ENCODE data around the gene CYP2W1.
A peak's percentile ranks its signal among the peaks of the same experiment; 100 is the strongest.
"Not testable (repeated sequence)": the region's sequence is repeated elsewhere in the genome, so short reads cannot be mapped to it uniquely, and the experiment has no call there.

Gene CYP2W1

DNA sequence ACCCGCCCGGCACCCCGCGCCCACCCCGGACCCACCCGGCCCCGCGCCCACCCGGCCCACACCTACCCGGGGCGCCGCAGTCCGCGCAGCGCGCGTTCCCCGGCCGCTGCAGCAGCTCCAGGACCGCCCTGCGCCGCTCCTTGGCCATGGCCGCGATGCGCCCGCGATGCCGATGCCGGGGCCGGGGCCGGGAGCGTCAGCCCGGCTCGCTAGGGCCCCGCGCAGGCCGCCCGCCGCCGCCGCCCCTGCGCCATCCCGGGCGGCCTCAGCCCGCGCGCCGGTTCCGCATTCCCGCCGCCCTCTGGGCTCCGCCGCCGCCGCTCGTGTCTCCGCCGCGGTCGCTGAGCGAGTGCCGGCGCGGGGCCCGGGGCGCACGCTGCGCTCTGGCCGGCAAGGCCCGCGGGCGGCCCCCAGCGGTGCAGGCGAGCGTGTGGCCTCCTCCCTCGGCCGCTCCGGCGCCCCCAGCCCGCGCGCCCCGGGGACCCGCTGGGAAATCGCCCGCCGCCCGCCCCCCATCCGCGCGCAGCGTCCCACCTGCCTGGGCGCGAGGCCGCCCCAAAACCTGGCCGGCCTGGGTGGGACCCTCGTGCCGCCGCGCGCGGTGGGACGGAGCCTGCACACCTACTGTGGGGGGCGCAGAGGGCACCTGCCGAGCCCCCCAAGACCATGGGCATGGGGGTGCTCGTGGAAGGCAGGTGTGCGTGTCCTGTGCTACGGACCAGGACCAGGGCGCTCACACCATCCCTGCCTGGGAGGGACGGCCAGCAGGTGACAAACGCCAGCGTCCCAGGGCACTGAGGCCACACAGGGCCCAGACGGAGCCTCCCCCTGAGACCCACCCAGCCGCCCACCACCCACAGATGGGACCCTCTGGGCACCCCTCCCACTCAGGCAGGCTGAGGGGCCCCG is 28.4 kb upstream of the CYP2W1 start, which contains the start of gene ADAP1:
Gene ADAP1 (minus strand): TSS at position 351 of the 909 bp plus-strand sequence. CDS start 203 bp downstream, at position 148.
- DNase-seq (ENCODE audit: insufficient read length) = peak; percentile 79
- peak; percentile 74 for FAIRE-seq
- no peak for TF ChIP-seq POLR2A (IDR thresholded peaks at IDR 0.05; ENCODE audit: low read depth, low read length)
- no peak for TF ChIP-seq POLR2AphosphoS5 (IDR thresholded peaks at IDR 0.05; ENCODE audit: low read depth, low read length)
- TF ChIP-seq TAF1 (IDR thresholded peaks at IDR 0.05; ENCODE audit: borderline replicate concordance, low read depth, low read length) = no peak

GRCh38 chr7:956031-956430 is 26.9 kb upstream of the CYP2W1 start:
- DNase-seq (ENCODE audit: insufficient read length) (no peak), FAIRE-seq (no peak)
- TF ChIP-seq POLR2AphosphoS5 (IDR thresholded peaks at IDR 0.05; ENCODE audit: low read depth, low read length) (no peak), TAF1 (IDR thresholded peaks at IDR 0.05; ENCODE audit: borderline replicate concordance, low read depth, low read length) (no peak), POLR2A (IDR thresholded peaks at IDR 0.05; ENCODE audit: low read depth, low read length) (no peak)

DNA sequence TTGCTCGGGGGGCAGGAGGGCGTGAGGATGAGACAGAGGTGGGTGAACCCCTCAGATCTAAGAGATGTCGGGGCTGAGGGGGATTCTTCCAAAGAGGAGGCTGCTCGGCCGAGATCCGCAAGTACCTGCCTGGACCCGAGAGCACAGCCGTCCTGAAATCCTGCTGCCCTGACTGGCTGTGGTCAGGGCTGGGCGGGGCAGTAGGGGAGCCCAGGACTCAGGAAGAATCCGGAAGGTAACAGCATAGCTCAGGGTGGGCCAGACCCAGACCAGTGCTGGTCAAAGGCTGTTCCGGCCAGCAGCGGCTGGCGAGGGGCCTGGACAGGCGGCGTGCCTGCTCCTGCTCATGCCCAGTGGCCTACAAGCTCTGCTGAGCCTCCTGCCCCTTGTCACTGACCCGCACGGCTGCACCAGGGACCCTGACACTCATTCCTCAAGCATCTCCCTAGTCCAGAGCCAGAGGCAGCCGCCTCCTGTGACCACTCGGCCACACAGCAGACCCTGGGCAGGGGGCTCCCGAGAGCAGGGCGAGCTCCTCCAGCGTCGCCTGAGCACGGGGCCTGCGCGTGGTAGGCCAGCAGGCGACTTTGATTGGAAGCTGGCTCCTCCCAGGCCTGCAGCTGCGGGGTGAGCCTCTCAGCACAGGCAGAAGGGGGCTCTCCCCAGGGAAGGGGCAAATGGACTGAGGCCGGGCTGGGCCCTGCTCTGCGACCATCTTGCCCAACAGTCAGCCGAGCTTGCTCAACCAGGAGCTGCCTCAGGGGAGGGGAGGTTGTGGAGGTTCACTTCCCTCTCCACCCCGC is 25.4 kb upstream of the CYP2W1 start:
- no peak for FAIRE-seq
- no peak for TF ChIP-seq POLR2AphosphoS5 (IDR thresholded peaks at IDR 0.05; ENCODE audit: low read depth, low read length)
- TF ChIP-seq TAF1 (IDR thresholded peaks at IDR 0.05; ENCODE audit: borderline replicate concordance, low read depth, low read length) = no peak
- TF ChIP-seq POLR2A (IDR thresholded peaks at IDR 0.05; ENCODE audit: low read depth, low read length) = no peak
- no peak for DNase-seq (ENCODE audit: insufficient read length)

GRCh38 chr7:958221-959200 is 24.5 kb upstream of the CYP2W1 start:
- DNase-seq (ENCODE audit: insufficient read length) (no peak), FAIRE-seq (no peak)
- TF ChIP-seq POLR2AphosphoS5 (IDR thresholded peaks at IDR 0.05; ENCODE audit: low read depth, low read length) (no peak), POLR2A (IDR thresholded peaks at IDR 0.05; ENCODE audit: low read depth, low read length) (no peak), TAF1 (IDR thresholded peaks at IDR 0.05; ENCODE audit: borderline replicate concordance, low read depth, low read length) (no peak)

GRCh38 chr7:959271-959670 is 23.7 kb upstream of the CYP2W1 start:
- TF ChIP-seq POLR2AphosphoS5 (IDR thresholded peaks at IDR 0.05; ENCODE audit: low read depth, low read length) = no peak
- TF ChIP-seq TAF1 (IDR thresholded peaks at IDR 0.05; ENCODE audit: borderline replicate concordance, low read depth, low read length) = no peak
- no peak for TF ChIP-seq POLR2A (IDR thresholded peaks at IDR 0.05; ENCODE audit: low read depth, low read length)
- FAIRE-seq = no peak
- no peak for DNase-seq (ENCODE audit: insufficient read length)

GRCh38 chr7:959740-960139 is 23.2 kb upstream of the CYP2W1 start:
- not testable (repeated sequence) for FAIRE-seq; DNase-seq (ENCODE audit: insufficient read length)

DNA sequence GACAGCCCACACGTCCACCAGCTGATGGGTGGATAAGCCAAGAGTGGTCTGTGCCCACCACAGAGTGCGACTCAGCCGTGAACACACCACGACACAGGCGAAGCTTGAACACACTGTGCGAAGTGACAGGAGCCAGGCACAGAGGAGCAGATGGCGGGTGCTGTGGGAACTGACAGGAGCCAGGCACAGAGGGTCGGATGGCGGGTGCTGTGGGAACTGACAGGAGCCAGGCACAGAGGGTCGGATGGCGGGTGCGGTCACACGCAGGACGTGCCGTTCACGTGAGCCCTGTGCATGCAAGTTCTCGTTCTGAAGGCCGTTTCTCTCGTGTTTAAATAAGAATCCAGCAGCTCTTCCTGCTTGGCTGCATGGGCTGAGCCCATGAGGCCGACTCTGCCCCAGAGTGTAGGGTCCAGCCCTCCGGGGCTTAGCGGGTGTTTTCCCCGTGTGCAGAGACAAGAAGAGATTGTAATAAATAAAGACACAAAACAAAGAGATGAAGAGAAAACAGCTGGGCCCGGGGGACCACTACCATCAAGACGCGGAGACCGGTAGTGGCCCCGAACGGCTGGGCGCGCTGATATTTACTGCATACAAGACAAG is 22.6 kb upstream of the CYP2W1 start:
- no peak for FAIRE-seq
- no peak for DNase-seq (ENCODE audit: insufficient read length)
- TF ChIP-seq POLR2A (IDR thresholded peaks at IDR 0.05; ENCODE audit: low read depth, low read length) = no peak
- no peak for TF ChIP-seq TAF1 (IDR thresholded peaks at IDR 0.05; ENCODE audit: borderline replicate concordance, low read depth, low read length)
- TF ChIP-seq POLR2AphosphoS5 (IDR thresholded peaks at IDR 0.05; ENCODE audit: low read depth, low read length) = no peak

- not testable (repeated sequence) for FAIRE-seq; DNase-seq (ENCODE audit: insufficient read length)
Observed at GRCh38 chr7:960972-961371, 22.0 kb upstream of the CYP2W1 start.

- TF ChIP-seq TAF1 (IDR thresholded peaks at IDR 0.05; ENCODE audit: borderline replicate concordance, low read depth, low read length) (no peak), POLR2AphosphoS5 (IDR thresholded peaks at IDR 0.05; ENCODE audit: low read depth, low read length) (no peak), POLR2A (IDR thresholded peaks at IDR 0.05; ENCODE audit: low read depth, low read length) (no peak)
- DNase-seq (ENCODE audit: insufficient read length) = no peak
- FAIRE-seq = no peak
Observed at GRCh38 chr7:961546-962400, 21.2 kb upstream of the CYP2W1 start.

Data from GM12892 (cell line).